Left lung (tissue), 10 donors: ENCODE measurements around the gene USP49. TPM values are rescaled to one million over a fixed set of nuclear protein-coding genes. Genes with fewer than 3 reads are reported as not detected.

ENCODE experiments used
- ATAC-seq: fragments of 200-7000 bp; cut with Tn5 transposase; one replicate; pipeline ENCODE4 v1.9.1; 2020; ENCODE audit warnings: moderate library complexity
- DNase-seq, 4 donors: peaks; one replicate each; pipeline ENCODE4 v3.0.0-alpha.2; 2013 to 2020
- H3K27ac ChIP-seq, 2 donors: fragments of 200-600 bp; sonication (generic) in 1 of 2; one replicate each; pipeline versions ENCODE4 v1.5.0 to v1.8.0; 2020 to 2021
- H3K27me3 ChIP-seq, 2 donors: fragments of 200-600 bp; sonication (generic) in 1 of 2; one replicate each; pipeline versions ENCODE4 v1.5.0 to v1.8.0; 2020 to 2021
- H3K36me3 ChIP-seq, 2 donors: fragments of 200-600 bp; sonication (generic) in 1 of 2; one replicate each; pipeline versions ENCODE4 v1.5.0 to v1.8.0; 2020 to 2021
- H3K4me1 ChIP-seq, 2 donors: fragments of 200-600 bp; one replicate each; pipeline ENCODE4 v1.8.0; 2021
- H3K4me3 ChIP-seq, 2 donors: fragments of 200-600 bp; sonication (generic) in 1 of 2; one replicate each; pipeline versions ENCODE4 v1.5.0 to v1.8.0; 2020 to 2021; ENCODE audit warnings: mild to moderate bottlenecking in 1 of 2
- H3K9me3 ChIP-seq, 2 donors: fragments of 200-600 bp; sonication (generic) in 1 of 2; one replicate each; pipeline versions ENCODE4 v1.5.0 to v1.8.0; 2020 to 2021
- intact Hi-C, 2 donors: fragments of 100-400 bp; cut with DNase I; formaldehyde crosslinking; loops; one replicate each; pipeline versions ENCODE4 v1.11.2 to v1.14.2; 2022
- polyA plus RNA-seq, 6 donors: library from polyadenylated mRNA; unstranded; fragments of 120-200 nt; gene quantifications; one replicate each; pipeline ENCODE4 v1.2.1, GENCODE V29; 2013; ENCODE audit not compliant: insufficient read length in 6 of 6
- total RNA-seq, 2 donors: library from RNA; stranded (reverse); fragmentation: NEBNext Ultra II Directional; extraction: Animal tissue kit (Norgen Biotek cat#: 25700); gene quantifications; one replicate each; pipeline ENCODE4 v1.2.1, GENCODE V29; 2021
- TF ChIP-seq, protein P1 (sequence below), 2 donors: fragments of 200-600 bp; sonication (generic) in 1 of 2; IDR thresholded peaks; one replicate each; pipeline versions ENCODE4 v1.5.0 to v1.8.0; 2021; ENCODE audit warnings: antibody characterized with exemption in 2 of 2
- donor health status: DM: no; HTN: yes; CAD: no.
- donor health status: DM: no; HTN: no; CAD: no.

Gene USP49
- total and polyA plus RNA-seq, 8 donors: 3.8 to 16.4 (median 13.2) TPM

DNA sequence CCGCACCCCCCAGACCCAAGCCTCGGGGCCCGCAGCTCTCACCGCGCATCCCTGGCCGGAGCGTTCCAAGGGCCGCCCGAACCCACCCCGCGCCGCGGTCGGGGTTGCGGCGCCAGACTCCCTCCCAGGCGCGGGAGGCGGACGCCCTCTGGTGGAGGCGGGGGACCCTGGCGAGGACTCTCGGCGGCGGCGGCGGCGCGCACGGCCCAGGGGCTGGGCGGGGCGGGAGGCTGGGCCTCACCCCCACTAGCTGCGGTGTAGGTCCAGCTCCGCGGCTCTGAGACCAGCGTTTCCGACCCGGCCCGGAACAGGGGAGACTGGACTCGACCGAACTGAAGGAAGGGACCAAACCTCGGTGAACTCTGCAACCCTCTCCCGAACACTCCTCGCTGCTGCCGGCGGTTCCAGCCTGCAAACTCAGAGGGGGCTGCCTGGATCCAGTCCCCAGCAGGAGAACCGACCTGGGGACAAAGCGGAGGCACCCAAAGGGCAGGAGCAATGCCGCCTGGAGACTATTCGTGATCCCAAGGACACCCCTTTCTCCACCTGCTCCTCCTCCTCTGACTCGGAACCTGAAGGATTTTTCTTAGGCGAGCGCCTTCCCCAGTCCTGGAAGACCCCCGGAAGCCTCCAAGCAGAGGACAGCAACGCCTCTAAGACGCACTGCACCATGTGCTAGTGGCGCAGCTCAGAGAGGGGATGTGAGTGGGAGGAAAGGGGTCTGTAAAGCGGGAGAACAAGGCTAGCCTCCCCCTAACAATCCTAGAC lies 108.5 kb downstream of the USP49 start:
- Histone ChIP-seq H3K27me3 (no peaks in the 10 kb centered on the region), H3K36me3 (peaks cover 0 to 27% of the 10 kb centered on the region in 2 donors), H3K27ac (peak overlapping the region; percentile 95 to 97), H3K9me3 (no peaks in the 10 kb centered on the region), H3K4me1 (peaks cover 9 to 57% of the 10 kb centered on the region in 2 donors), H3K4me3 (peak overlapping the region; percentile 69 to 87)
- ATAC-seq (peak; percentile 88), DNase-seq (peak; percentile 85 to 99 (median 89))
- intact Hi-C loops: no loop called here
- TF ChIP-seq, protein P1, sequence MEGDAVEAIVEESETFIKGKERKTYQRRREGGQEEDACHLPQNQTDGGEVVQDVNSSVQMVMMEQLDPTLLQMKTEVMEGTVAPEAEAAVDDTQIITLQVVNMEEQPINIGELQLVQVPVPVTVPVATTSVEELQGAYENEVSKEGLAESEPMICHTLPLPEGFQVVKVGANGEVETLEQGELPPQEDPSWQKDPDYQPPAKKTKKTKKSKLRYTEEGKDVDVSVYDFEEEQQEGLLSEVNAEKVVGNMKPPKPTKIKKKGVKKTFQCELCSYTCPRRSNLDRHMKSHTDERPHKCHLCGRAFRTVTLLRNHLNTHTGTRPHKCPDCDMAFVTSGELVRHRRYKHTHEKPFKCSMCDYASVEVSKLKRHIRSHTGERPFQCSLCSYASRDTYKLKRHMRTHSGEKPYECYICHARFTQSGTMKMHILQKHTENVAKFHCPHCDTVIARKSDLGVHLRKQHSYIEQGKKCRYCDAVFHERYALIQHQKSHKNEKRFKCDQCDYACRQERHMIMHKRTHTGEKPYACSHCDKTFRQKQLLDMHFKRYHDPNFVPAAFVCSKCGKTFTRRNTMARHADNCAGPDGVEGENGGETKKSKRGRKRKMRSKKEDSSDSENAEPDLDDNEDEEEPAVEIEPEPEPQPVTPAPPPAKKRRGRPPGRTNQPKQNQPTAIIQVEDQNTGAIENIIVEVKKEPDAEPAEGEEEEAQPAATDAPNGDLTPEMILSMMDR (IDR thresholded peaks at IDR 0.05): peak; percentile 73 to 95

DNA sequence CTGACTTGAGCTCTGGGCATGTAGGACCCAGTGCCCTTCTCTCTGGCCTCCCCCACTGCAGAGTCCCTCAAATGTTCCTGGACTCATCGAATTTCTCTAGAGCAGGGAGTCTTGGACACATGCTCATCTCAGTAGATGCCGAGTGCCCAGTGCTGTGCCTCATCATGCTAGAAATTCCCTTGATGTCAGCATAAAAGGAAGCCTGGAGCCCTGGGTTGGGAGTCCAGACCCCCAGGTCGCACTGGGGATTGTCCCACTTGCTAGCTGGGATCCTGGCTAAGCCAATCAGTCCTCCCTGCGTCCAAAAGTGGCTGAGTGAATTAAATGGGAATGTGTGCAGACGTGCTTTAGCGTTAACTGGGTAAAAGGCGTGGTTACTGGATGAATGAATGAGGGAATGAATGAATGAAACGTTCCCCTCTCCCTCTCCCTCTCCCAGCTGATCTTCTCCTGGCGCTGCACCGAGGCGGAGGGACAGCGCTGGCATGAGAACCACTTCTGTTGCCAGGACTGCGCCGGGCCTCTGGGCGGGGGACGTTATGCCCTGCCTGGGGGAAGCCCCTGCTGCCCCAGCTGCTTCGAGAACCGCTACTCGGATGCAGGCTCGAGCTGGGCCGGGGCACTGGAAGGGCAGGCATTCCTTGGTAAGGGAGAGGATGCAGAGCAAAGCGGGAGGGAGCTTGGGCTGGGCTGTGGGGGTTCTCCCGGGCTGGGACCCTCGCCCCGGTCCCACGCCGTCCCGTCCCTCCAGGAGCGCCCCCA lies 109.3 kb downstream of the USP49 start:
- H3K9me3 ChIP-seq: no peaks in the 10 kb centered on the region
- ATAC-seq (no peak), DNase-seq (peak in 1 of 4 donors; percentile 24)
- H3K4me1 ChIP-seq: peaks cover 16 to 64% of the 10 kb centered on the region in 2 donors
- intact Hi-C loops: no loop called here
- no peaks in the 10 kb centered on the region for H3K27me3 ChIP-seq
- peak overlapping the region; percentile 95 to 97 for H3K27ac ChIP-seq
- H3K36me3 ChIP-seq: peaks cover 0 to 19% of the 10 kb centered on the region in 2 donors
- peak overlapping the region; percentile 69 to 87 for H3K4me3 ChIP-seq
- TF ChIP-seq, protein P1 (IDR thresholded peaks at IDR 0.05): no peak

DNA sequence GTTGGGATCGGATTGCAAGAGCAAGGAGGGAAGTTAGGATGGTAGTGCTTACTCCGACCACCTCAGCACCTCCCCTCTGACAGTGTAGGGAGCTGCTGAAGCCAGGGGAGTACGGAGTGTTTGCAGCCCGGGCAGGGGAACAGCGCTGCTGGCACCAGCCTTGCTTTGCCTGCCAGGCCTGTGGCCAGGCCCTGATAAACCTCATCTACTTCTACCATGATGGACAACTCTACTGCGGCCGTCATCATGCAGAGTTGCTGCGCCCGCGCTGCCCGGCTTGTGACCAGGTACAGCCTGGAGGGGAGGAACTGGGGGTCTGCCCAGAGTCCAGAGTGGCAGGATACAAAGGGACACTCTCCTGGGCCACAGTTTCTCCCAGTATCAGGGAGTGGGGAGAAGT lies 109.9 kb downstream of the USP49 start:
- Histone ChIP-seq H3K4me3 (peak overlapping the region in 1 of 2 donors; percentile 69), H3K4me1 (peaks cover 17 to 66% of the 10 kb centered on the region in 2 donors)
- TF ChIP-seq, protein P1 (IDR thresholded peaks at IDR 0.05): no peak

DNA sequence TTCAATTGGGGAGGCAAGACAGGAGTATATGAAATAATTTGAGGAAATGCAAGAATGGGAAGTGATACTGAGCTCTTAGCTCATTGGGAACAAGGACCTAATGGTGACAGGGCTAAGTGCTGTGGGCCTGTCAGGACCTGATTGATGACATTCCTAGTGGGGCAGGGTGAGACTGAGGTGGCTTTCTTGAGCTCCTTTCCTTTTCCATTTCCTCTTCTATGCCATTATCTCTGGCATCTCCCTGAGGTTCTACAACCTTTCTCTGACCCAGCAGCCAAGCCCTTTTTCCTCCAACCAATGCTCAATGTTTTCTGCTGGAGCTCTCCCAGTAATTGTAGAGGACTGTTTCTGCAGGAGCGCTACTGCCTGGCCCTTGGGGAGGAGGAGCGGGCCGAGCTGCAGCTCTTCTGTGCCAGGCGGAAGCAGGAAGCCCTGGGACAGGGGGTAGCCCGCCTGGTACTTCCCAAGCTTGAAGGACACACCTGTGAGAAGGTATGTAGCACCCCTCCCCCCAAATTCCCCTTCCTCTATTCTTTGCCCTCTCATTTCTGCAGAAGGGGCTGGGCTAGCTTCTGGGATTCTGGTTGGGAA lies 110.5 kb downstream of the USP49 start:
- intact Hi-C loops: loop anchor here in 1 of 2 donors (5.0 kb wide), 1 partner anchor 263 kb away; no protein-coding TSS in a partner anchor
- TF ChIP-seq, protein P1 (IDR thresholded peaks at IDR 0.05): no peak
- DNase-seq (no peak), ATAC-seq (no peak)
- H3K4me1 ChIP-seq: peaks cover 17 to 62% of the 10 kb centered on the region in 2 donors
- H3K36me3 ChIP-seq: peaks cover 0 to 7% of the 10 kb centered on the region in 2 donors
- H3K9me3 ChIP-seq: no peaks in the 10 kb centered on the region
- H3K27me3 ChIP-seq: no peaks in the 10 kb centered on the region
- peak overlapping the region; percentile 13 to 41 for H3K27ac ChIP-seq
- H3K4me3 ChIP-seq: no peak overlapping the region

More for the DNA sequence above, 109.9 kb downstream of the USP49 start:
- no peaks in the 10 kb centered on the region for H3K27me3 ChIP-seq
- peaks cover 0 to 13% of the 10 kb centered on the region in 2 donors for H3K36me3 ChIP-seq
- intact Hi-C loops: no loop called here
- no peaks in the 10 kb centered on the region for H3K9me3 ChIP-seq
- ATAC-seq (no peak), DNase-seq (no peak)
- H3K27ac ChIP-seq: peak overlapping the region; percentile 13 to 41
